RWPE1 (cell line): Measurements from ENCODE around the gene IMMP2L.
"Not testable (repeated sequence)": the region's sequence is repeated elsewhere in the genome, so short reads cannot be mapped to it uniquely, and the experiment has no call there.

Experiments
- CTCF ChIA-PET: fragments of 350-600 bp; sonication (Branson Sonifier 250); formaldehyde crosslinking; extraction: SDS; loops from one replicate; lab custom pipeline; 2021; lab: Yijun Ruan, JAX
- POLR2A ChIA-PET: fragments of 400-600 bp; formaldehyde crosslinking; extraction: SDS; loops from one replicate; lab custom pipeline; 2020; ENCODE audit warnings: antibody characterized with exemption; ENCODE audit not compliant: low non-redundant PET; lab: Yijun Ruan, JAX
- DNase-seq: peaks from one replicate; pipeline ENCODE4 v3.0.0; 2012; ENCODE audit warnings: low spot score
- H3K27ac ChIP-seq: fragments of 450-650 bp; 2 replicates; pipeline ENCODE4 v1.5.1; 2017
- CTCF ChIP-seq: fragments of 450-650 bp; conservative IDR thresholded peaks from 2 replicates; pipeline ENCODE4 v1.5.1; 2017; ENCODE audit warnings: low read depth, mild to moderate bottlenecking

IMMP2L gene

GRCh38 chr7:111308691-111309090, 253.6 kb downstream of the IMMP2L start:
- no peak for DNase-seq

GRCh38 chr7:111301891-111302290, 260.4 kb downstream of the IMMP2L start:
- ChIA-PET CTCF (interaction anchor here (0.7 kb wide), 1 partner anchor 9 kb away, joined by 3 read pairs; no protein-coding TSS in a partner anchor), POLR2A (no interaction called here)
- no peak overlapping the region for H3K27ac ChIP-seq
- no peak for DNase-seq
- no peak for TF ChIP-seq CTCF

More at GRCh38 chr7:111308691-111309090, 253.6 kb downstream of the IMMP2L start:
- CTCF ChIA-PET = interaction anchor here (0.7 kb wide), 1 partner anchor 1090 kb away, joined by 4 read pairs; no protein-coding TSS in a partner anchor
- H3K27ac ChIP-seq = no peak overlapping the region
- TF ChIP-seq CTCF = no peak
- POLR2A ChIA-PET = no interaction called here

GRCh38 chr7:111294494-111294893, 267.8 kb downstream of the IMMP2L start:
- POLR2A ChIA-PET = no interaction called here
- DNase-seq = no peak
- CTCF ChIA-PET = no interaction called here
- no peak overlapping the region for H3K27ac ChIP-seq
- no peak for TF ChIP-seq CTCF

GRCh38 chr7:111292026-111292470, 270.2 kb downstream of the IMMP2L start:
- DNase-seq = no peak
- CTCF ChIA-PET = no interaction called here
- H3K27ac ChIP-seq = no peak overlapping the region
- no peak for TF ChIP-seq CTCF
- POLR2A ChIA-PET = no interaction called here

- H3K27ac ChIP-seq = no peak overlapping the region
- DNase-seq = no peak
- ChIA-PET CTCF (no interaction called here), POLR2A (no interaction called here)
- no peak for TF ChIP-seq CTCF
These were observed 271.3 kb downstream of the IMMP2L start for GRCh38 chr7:111290982-111291381.

GRCh38 chr7:111290419-111290818, 271.9 kb downstream of the IMMP2L start:
- CTCF ChIA-PET = no interaction called here
- no peak for DNase-seq
- no peak for TF ChIP-seq CTCF
- POLR2A ChIA-PET = no interaction called here
- H3K27ac ChIP-seq = no peak overlapping the region

- DNase-seq, H3K27ac ChIP-seq, POLR2A ChIA-PET: not testable (repeated sequence)
- CTCF ChIA-PET = interaction anchor here (0.6 kb wide), 1 partner anchor 221 kb away, joined by 3 read pairs; no protein-coding TSS in a partner anchor
These were observed 273.9 kb downstream of the IMMP2L start for GRCh38 chr7:111288441-111288840.
